ENCODE results near the gene ZNF423. TPM values are rescaled to one million over a fixed set of nuclear protein-coding genes. Genes with fewer than 3 reads are reported as not detected.

The ZNF423 gene
- total RNA-seq, 1 experiment from 2014 or later: not detected

DNA sequence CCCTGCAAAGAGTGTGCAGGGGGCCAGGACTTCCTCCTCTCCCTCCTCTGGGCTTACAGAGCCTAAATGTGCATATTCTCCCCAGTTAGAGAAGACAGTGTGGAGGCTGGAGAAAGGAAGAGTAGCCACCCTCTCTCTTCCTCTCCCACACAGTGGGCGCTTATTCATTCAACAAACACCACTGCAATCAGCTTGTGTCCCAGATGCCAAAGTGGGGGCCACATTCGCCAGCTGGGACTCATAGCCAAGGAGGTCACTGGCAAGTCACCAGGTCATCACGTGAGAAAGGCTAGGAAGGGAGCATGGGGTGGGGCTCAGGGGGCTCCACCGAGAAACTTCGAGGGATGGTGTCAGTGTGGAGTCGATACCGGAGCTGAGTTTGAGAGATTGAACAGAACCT lies 45.0 kb upstream of the ZNF423 start:
- DNase-seq: no peak
- no TSS peak for BruUV-seq (replicated peaks)
- Mint-ChIP-seq H3K27me3 (ENCODE audit: unreplicated experiment) (peaks cover 40% of the 10 kb centered on the region), H3K36me3 (ENCODE audit: insufficient read depth, unreplicated experiment) (no peaks in the 10 kb centered on the region), H3K4me1 (ENCODE audit: low read depth, unreplicated experiment) (no peaks in the 10 kb centered on the region), H3K9me3 (ENCODE audit: low read depth, unreplicated experiment) (no peaks in the 10 kb centered on the region), H3K27ac (ENCODE audit: unreplicated experiment) (no peak overlapping the region), H3K4me3 (ENCODE audit: low read depth, unreplicated experiment) (no peak overlapping the region)
- CTCF ChIA-PET: interaction anchor here (0.5 kb wide), 1 partner anchor 45 kb away, joined by 4 read pairs; the partner anchor contains the start of gene ZNF423
- TF ChIP-seq, protein P1, sequence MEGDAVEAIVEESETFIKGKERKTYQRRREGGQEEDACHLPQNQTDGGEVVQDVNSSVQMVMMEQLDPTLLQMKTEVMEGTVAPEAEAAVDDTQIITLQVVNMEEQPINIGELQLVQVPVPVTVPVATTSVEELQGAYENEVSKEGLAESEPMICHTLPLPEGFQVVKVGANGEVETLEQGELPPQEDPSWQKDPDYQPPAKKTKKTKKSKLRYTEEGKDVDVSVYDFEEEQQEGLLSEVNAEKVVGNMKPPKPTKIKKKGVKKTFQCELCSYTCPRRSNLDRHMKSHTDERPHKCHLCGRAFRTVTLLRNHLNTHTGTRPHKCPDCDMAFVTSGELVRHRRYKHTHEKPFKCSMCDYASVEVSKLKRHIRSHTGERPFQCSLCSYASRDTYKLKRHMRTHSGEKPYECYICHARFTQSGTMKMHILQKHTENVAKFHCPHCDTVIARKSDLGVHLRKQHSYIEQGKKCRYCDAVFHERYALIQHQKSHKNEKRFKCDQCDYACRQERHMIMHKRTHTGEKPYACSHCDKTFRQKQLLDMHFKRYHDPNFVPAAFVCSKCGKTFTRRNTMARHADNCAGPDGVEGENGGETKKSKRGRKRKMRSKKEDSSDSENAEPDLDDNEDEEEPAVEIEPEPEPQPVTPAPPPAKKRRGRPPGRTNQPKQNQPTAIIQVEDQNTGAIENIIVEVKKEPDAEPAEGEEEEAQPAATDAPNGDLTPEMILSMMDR (IDR thresholded peaks at IDR 0.05; ENCODE audit: unreplicated experiment): no peak
- intact Hi-C loops (cut with micrococcal nuclease; ENCODE audit: unreplicated experiment): no loop called here

DNA sequence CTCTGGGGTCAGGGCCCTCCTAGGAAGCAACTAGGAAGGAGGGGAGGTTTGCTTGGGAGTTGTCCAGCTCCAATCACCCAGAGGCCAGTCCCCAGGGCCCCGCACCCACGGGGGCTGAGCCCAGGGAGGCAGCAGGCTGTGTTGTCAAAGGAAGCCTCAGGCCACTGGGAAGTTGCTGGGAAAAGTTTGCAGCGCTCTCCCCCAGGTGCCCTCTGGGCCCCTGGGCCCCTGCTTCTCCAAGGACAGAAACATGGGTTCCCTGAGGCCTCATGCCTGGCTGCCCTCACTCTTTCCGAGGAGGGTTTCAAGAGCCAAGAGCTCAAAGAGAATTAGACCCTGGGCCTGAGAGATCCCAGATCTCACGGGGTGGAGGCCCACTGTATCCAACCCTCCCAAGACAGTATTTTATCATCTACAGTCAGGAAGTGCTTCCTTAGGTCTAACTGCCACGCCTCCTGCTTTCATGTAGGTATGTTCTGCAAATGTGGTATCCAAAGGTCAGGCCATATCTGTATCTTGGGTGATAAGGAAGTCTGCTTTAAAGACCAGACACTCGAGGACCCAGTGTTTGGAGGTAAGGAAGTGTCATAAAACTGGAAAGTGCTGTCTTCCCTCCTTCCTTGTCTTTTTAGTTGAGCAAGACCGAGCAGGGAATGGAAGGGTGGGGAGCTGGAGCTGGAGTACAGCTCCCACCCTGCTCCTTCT lies 44.2 kb upstream of the ZNF423 start:
- Mint-ChIP-seq H3K9me3 (ENCODE audit: low read depth, unreplicated experiment) (no peaks in the 10 kb centered on the region), H3K27me3 (ENCODE audit: unreplicated experiment) (peaks cover 47% of the 10 kb centered on the region), H3K4me1 (ENCODE audit: low read depth, unreplicated experiment) (no peaks in the 10 kb centered on the region), H3K36me3 (ENCODE audit: insufficient read depth, unreplicated experiment) (no peaks in the 10 kb centered on the region), H3K27ac (ENCODE audit: unreplicated experiment) (no peak overlapping the region), H3K4me3 (ENCODE audit: low read depth, unreplicated experiment) (no peak overlapping the region)
- DNase-seq: no peak
- BruUV-seq (replicated peaks): no TSS peak
- CTCF ChIA-PET: no interaction called here
- intact Hi-C loops (cut with micrococcal nuclease; ENCODE audit: unreplicated experiment): no loop called here
- TF ChIP-seq, protein P1 (IDR thresholded peaks at IDR 0.05; ENCODE audit: unreplicated experiment): no peak

DNA sequence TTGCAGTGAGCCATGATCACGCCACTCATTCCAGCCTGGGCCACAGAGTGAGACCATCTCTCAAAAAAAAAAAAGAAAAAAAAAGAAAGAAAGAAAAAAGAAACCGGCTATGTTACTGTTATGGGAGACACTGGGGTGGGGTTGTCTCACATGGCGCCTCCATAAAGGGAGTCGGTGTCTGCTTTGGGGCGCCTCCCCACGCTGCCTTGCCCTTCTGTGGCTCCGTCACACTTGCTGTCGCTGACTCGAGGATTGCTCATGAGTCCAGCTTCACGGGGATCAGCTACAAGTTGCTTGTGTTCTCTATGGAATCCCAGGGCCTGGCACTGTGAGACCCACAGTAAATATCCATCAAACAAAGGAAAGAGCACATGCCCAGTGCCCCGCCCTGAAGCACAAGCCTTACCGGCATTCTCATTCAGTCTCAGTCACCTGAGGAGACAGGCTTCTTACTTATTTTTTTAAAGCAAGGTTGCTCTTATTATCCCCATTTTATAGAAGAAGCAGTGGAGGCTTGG lies 40.6 kb upstream of the ZNF423 start:
- intact Hi-C loops (cut with micrococcal nuclease; ENCODE audit: unreplicated experiment): no loop called here

DNA sequence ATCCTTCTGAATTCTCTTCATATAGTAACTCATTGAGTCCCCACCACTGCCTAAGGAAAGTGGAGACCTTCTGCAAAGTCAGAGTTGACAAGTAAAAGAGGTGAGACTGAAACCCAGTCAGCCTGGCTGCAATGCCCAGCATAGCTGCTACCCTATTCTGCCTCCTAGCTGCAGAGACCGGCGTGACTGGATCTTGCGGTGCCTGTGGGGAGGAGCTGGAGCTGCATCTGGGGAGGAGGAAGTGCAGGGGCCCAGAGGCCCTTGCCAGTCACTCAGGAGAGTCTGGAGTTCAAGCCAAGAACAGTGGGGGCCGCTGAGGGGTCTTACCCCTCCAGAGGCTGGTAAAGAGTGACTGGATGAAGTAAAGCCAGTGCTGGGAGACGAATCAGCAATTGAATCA lies 35.0 kb upstream of the ZNF423 start:
- intact Hi-C loops (cut with micrococcal nuclease; ENCODE audit: unreplicated experiment): no loop called here
- CTCF ChIA-PET: no interaction called here
- no peak overlapping the region for H3K27ac Mint-ChIP-seq (ENCODE audit: unreplicated experiment)
- BruUV-seq (replicated peaks): no TSS peak
- H3K4me1 Mint-ChIP-seq (ENCODE audit: low read depth, unreplicated experiment): no peaks in the 10 kb centered on the region
- peaks cover 4% of the 10 kb centered on the region for H3K9me3 Mint-ChIP-seq (ENCODE audit: low read depth, unreplicated experiment)
- H3K4me3 Mint-ChIP-seq (ENCODE audit: low read depth, unreplicated experiment): no peak overlapping the region
- TF ChIP-seq, protein P1 (IDR thresholded peaks at IDR 0.05; ENCODE audit: unreplicated experiment): no peak
- no peak for DNase-seq
- peaks cover 78% of the 10 kb centered on the region for H3K27me3 Mint-ChIP-seq (ENCODE audit: unreplicated experiment)
- no peaks in the 10 kb centered on the region for H3K36me3 Mint-ChIP-seq (ENCODE audit: insufficient read depth, unreplicated experiment)

More for the DNA sequence above, 40.6 kb upstream of the ZNF423 start:
- CTCF ChIA-PET: no interaction called here
- DNase-seq: no peak
- TF ChIP-seq, protein P1 (IDR thresholded peaks at IDR 0.05; ENCODE audit: unreplicated experiment): no peak
- Mint-ChIP-seq H3K4me3 (ENCODE audit: low read depth, unreplicated experiment) (no peak overlapping the region), H3K4me1 (ENCODE audit: low read depth, unreplicated experiment) (no peaks in the 10 kb centered on the region), H3K27me3 (ENCODE audit: unreplicated experiment) (peaks cover 83% of the 10 kb centered on the region), H3K9me3 (ENCODE audit: low read depth, unreplicated experiment) (no peaks in the 10 kb centered on the region), H3K36me3 (ENCODE audit: insufficient read depth, unreplicated experiment) (no peaks in the 10 kb centered on the region), H3K27ac (ENCODE audit: unreplicated experiment) (no peak overlapping the region)
- BruUV-seq (replicated peaks): no TSS peak

All from Calu3 (cell line).